22Rv1 (cell line): ENCODE measurements around the gene SKIDA1.
"Not testable (repeated sequence)": the region's sequence is repeated elsewhere in the genome, so short reads cannot be mapped to it uniquely, and the experiment has no call there.

Source experiments
- H3K27ac ChIP-seq: fragments of 450-650 bp; 2 replicates; pipeline ENCODE4 v1.5.1; 2017
- ZFX ChIP-seq: fragments of 450-650 bp; IDR thresholded peaks from 2 replicates; pipeline ENCODE4 v1.6.1; 2017; ENCODE audit warnings: antibody characterized with exemption, borderline replicate concordance
- TF ChIP-seq, protein P1 (sequence below): fragments of 450-650 bp; IDR thresholded peaks from 2 replicates; pipeline ENCODE4 v1.5.1; 2017; ENCODE audit warnings: mild to moderate bottlenecking

The SKIDA1 gene

DNA sequence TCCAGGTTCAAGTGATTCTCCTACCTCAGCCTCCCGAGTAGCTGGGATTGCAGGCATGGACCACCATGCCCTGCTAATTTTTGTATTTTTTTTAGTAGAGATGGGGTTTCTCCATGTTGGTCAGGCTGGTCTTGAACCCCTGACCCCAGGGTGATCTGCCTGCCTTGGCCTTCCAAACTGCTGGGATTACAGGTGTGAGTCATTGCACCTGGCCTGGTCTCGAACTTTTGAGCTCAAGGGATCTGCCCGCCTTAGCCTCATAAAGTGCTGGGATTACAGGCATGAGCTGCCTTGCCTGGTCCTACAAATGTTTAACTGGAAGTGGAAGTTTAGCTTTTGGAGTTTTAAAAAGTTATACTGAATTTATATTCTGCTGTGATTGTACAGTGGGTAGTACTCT lies 11.4 kb upstream of the SKIDA1 start:
- no peak overlapping the region for H3K27ac ChIP-seq
- TF ChIP-seq, protein P1, sequence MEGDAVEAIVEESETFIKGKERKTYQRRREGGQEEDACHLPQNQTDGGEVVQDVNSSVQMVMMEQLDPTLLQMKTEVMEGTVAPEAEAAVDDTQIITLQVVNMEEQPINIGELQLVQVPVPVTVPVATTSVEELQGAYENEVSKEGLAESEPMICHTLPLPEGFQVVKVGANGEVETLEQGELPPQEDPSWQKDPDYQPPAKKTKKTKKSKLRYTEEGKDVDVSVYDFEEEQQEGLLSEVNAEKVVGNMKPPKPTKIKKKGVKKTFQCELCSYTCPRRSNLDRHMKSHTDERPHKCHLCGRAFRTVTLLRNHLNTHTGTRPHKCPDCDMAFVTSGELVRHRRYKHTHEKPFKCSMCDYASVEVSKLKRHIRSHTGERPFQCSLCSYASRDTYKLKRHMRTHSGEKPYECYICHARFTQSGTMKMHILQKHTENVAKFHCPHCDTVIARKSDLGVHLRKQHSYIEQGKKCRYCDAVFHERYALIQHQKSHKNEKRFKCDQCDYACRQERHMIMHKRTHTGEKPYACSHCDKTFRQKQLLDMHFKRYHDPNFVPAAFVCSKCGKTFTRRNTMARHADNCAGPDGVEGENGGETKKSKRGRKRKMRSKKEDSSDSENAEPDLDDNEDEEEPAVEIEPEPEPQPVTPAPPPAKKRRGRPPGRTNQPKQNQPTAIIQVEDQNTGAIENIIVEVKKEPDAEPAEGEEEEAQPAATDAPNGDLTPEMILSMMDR: no peak
- no peak for TF ChIP-seq ZFX

DNA sequence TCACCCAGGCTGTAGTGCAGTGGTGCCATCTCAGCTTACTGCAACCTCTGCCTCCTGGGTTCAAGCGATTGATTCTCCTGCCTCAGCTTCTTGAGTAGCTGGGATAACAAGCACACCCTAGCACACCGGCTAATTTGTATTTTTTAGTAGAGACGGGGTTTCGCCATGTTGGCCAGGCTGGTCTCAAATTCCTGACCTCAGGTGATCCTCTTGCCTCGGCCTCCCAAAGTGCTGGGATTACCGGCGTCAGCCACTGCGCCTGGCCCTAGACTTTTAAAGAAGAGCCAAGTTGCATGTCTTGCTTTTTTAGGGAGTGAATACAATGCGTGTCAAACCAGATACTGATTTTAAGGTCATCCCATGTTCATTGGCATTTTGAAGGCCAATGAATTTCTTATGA lies 10.5 kb upstream of the SKIDA1 start:
- H3K27ac ChIP-seq: not testable (repeated sequence)

DNA sequence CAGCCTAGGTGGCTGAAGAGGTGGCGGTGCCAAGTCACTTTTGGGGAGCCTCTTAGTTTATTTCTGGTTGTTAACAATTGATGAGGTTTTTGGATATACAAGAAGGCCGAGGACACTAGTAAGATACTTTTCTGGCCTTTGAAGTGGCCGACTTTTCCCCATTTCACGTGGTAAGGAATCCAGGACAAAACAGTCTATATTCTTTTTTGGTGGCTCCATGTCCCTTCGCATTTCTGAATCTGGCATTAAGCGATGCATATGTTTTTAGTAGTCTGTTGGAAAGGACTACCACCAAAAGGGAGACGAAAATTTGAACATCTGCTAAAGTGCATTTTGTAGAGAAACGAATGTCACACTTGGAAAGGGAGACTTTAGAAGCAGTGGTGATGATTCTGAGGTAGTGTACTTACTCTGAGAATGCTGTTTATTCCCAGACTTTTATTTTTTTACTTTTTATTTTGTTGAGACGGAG lies 10.0 kb upstream of the SKIDA1 start:
- peak overlapping the region; percentile 99 for H3K27ac ChIP-seq
- TF ChIP-seq ZFX: no peak
- TF ChIP-seq, protein P1: no peak

DNA sequence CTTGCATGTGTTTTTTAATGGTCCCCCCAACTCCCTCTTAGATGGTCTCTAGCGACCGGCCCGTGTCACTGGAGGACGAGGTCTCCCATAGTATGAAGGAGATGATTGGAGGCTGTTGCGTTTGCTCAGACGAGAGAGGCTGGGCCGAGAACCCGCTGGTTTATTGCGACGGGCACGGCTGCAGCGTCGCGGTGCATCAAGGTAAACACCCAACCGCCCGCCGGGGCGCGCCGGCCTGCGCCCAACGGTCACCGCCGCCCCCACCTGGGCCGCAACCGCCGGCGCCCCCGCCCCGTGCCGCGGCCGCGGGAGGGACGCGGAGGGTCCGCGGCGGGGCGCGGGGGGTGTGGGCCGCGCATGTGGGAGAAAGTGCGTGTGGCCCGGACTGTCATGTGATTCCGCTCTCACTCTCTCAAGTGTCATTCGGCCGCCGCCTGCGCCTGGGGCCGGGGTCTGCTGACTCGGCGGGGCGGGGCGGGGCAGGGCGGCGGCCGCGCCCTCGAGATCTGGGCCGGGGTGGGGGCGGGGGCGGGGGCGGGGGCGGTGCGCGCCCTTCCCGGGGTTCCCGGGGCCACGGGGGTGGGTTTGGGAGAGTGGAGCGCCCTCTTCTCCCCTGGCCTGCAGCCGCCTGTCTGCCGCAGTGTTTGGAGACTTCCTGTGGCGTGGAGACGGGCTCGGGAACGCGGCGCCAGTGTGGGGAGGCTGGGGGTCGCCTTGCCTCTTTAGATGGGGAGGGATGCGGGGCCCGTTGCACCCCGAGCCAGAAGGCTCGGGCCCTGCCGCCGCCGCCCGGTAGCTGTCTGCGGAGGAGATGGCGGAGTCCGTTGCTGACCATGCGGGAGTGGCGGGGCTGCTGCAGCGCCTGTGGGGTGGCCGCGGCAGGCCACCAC lies 9.4 kb upstream of the SKIDA1 start:
- no peak for TF ChIP-seq ZFX
- TF ChIP-seq, protein P1: no peak
- H3K27ac ChIP-seq: peak overlapping the region; percentile 99

DNA sequence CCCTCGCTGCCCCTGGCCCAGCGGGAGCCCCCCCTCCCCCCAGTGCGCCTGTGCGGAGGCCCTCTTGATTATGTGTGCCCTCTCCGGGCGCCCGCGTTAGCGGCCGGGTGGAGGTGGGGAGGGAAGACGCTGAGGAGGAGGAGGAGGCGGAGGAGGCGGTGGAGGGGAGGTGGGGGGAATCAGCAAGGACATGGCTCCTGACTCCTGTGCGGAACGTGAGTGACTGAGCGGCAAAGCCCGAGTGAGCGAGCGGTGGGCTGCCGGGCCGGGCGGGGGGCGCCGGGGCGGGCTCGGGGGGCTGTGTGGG lies 8.8 kb upstream of the SKIDA1 start:
- H3K27ac ChIP-seq: peak overlapping the region; percentile 99
- TF ChIP-seq, protein P1: no peak
- TF ChIP-seq ZFX: no peak

DNA sequence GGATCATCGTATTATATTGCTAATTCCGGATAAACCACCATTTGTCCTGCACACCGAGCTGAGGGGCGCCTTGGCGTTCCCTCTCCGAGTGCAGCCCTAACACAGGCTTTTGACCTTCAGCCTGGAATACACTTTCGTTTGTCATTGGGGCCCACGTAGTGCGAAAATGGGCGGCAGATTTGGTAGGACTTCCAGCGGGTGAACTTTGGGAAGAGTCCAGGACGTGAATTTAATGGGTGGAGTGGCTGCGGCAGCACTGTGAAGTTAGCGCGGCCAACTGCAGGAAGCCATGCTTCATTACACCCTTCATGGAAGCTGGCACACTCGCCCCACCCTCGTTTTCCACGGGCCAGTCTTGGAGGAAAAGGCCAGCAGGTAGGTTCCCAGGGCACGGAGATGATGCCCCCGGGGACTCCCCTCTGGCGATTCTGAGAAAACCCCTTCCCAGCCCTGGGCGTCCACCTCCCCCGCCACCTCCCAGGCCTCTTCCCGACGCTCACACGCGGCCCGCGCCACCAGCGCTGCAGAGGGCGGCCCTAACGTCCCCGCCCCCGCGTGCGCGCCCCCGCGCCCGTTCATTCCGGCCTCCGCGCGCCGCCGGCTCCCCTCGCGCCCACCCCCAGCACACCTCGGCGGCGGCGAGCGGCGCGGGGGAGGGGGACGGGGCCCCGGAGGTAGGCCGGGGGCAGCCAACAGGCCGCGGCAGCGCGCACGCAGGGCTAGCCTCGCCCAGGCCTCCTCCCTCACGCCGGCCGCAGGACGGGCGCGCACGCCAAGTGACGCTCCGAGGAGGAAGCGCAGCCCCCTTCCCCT lies 8.2 kb upstream of the SKIDA1 start, which contains the start of gene MLLT10:
TSS of gene MLLT10 (plus strand) at position 766 of the 813 bp plus-strand sequence. CDS start 413 bp downstream, outside the sequence.
- peak within 1 kb of the TSS; percentile 99 for H3K27ac ChIP-seq
- TF ChIP-seq, protein P1: no peak
- TF ChIP-seq ZFX: no peak

DNA sequence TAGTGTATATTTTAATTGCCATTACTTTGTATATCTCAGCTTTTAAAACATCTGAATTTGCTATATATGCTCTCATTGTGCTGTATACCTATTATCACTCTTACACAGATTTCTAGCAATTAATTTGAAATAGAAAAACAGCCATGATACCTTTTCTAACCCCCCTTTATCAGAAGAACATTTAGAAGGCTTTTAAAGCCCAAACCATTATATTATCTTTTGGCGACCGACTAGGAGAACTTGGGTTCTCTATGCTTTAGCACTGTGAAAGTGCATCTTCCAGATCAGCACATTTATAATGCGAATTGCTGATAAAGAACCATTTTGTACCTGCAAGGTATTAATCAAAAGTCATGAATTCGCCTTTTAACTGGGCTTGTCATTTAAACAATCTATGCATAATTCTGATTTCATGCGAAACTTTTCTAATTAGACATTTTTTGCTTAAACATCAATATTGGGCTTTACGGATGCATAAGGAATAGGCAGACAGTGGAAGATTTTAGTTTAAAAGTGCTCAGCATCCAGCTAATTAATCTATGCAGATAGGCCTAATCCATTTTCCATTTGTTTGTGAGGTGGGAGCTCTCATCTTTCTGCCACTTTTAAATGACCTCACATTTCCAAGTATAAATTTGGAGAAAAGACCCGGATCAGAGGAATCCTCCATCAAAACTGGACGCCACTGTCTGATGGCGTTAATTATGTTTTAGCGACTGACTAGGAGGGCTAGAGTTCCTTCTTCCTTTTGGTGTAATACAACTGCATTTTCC lies 7.4 kb upstream of the SKIDA1 start:
- peak overlapping the region; percentile 99 for H3K27ac ChIP-seq
- no peak for TF ChIP-seq ZFX
- TF ChIP-seq, protein P1: no peak
